GM19035 (cell line): Measurements from ENCODE around the gene MKNK2.
"Not testable (repeated sequence)": the region's sequence is repeated elsewhere in the genome, so short reads cannot be mapped to it uniquely, and the experiment has no call there.

Experiments used
- ATAC-seq: cut with Tn5 transposase; IDR thresholded peaks from one replicate; pipeline ENCODE4 v1.9.1; 2021; ENCODE audit not compliant: unreplicated experiment

MKNK2 gene

GRCh38 chr19:2050991-2051772 lies at the start of gene MKNK2:
Gene MKNK2, minus strand, starts transcription at chr19:2051244. Its CDS starts 393 bp downstream, at chr19:2050851.
- peak; percentile 59 for ATAC-seq

GRCh38 chr19:2100719-2101061 lies 49.6 kb upstream of the MKNK2 start:
- no peak for ATAC-seq

GRCh38 chr19:2099937-2100718 lies 49.1 kb upstream of the MKNK2 start:
- no peak for ATAC-seq

- no peak for ATAC-seq
Measured at GRCh38 chr19:2099054-2099501, 48.0 kb upstream of the MKNK2 start.

- no peak for ATAC-seq
Measured at GRCh38 chr19:2097886-2098327, 46.9 kb upstream of the MKNK2 start.

GRCh38 chr19:2097203-2097885 lies 46.3 kb upstream of the MKNK2 start:
- peak; percentile 0 for ATAC-seq

GRCh38 chr19:2096480-2097202 lies 45.6 kb upstream of the MKNK2 start, which contains the start of gene IZUMO4:
Gene IZUMO4, plus strand, starts transcription at chr19:2096915. Its CDS starts 31 bp downstream, at chr19:2096946.
- ATAC-seq, result peak; percentile 69

- peak; percentile 33 for ATAC-seq
Measured at GRCh38 chr19:2096034-2096479, 45.0 kb upstream of the MKNK2 start, which contains the start of gene MOB3A. Gene MOB3A, minus strand, starts transcription at chr19:2096326. Its CDS starts 17,766 bp downstream, at chr19:2078560.

- not testable (repeated sequence) for ATAC-seq
Measured at GRCh38 chr19:2091926-2092525, 41.0 kb upstream of the MKNK2 start.

- no peak for ATAC-seq
Measured at GRCh38 chr19:2089727-2090053, 38.6 kb upstream of the MKNK2 start.

GRCh38 chr19:2089001-2089711 lies 38.1 kb upstream of the MKNK2 start:
- ATAC-seq, result no peak

GRCh38 chr19:2087621-2088100 lies 36.6 kb upstream of the MKNK2 start:
- ATAC-seq, result peak; percentile 23

- ATAC-seq, result not testable (repeated sequence)
Measured at GRCh38 chr19:2086695-2087620, 35.9 kb upstream of the MKNK2 start.

- peak; percentile 40 for ATAC-seq
Measured at GRCh38 chr19:2084993-2085720, 34.1 kb upstream of the MKNK2 start.

- ATAC-seq, result no peak
Measured at GRCh38 chr19:2083174-2083854, 32.3 kb upstream of the MKNK2 start.

GRCh38 chr19:2081873-2082810 lies 31.1 kb upstream of the MKNK2 start:
- ATAC-seq, result no peak
